NCI-H2081 treated with DMSO at 0.1 percent for 48 hours (cell line): ENCODE results near the gene ADPRS.

Experiments
- DNase-seq: peaks from one replicate; lab custom pipeline; 2025; lab: John Stamatoyannopoulos, UW

ADPRS gene

DNA sequence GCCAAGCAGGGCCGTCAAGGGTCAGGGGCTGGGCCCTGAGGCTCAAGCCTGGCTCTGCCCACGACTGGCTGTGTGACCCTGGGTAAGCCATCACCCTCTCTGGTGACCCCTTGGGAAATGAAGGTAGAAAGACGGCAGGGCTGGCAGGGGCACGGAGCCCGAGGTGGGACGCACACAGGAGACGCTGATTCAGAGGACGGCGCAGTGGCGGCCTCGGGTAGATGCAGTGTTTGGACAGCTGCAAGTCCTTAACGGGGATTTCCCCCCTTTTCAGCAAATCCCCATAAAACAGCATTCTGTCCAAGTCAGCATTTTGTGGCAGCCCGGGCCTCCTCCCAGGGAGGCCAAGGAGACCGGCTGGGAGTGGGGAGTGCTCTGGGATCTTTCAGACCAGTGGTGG lies 19.6 kb downstream of the ADPRS start:
- DNase-seq: no peak

DNA sequence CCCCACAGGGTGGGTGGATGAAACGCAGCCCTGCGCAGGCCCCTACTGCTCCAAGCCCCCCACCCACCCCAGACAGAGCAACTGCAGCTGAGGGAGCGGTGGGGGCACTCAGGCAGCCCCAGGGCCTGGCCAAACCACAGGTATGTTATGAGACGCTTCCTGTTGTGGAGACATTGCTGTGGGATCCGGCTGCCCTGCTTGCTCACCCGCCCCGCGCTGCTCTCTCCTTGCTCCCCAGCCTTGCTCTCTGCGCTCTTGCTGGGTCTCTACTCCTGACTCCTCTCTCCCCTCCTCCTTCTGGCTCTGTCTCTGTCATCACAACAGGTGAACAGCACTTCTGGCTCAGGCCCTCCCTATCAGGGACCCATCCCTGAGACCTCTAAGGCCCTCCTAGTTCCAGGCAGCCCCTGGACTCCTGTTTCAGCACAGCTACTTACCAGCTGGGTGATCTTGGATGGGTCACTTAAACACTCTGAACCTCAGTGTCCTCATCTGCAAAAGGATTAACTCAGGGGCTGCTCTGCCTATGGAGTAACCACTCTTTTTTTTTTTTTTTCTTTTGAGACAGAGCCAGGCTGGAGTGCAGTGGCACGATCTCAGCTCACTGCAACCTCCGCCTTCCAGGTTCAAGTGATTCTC lies 20.5 kb downstream of the ADPRS start:
- no peak for DNase-seq

DNA sequence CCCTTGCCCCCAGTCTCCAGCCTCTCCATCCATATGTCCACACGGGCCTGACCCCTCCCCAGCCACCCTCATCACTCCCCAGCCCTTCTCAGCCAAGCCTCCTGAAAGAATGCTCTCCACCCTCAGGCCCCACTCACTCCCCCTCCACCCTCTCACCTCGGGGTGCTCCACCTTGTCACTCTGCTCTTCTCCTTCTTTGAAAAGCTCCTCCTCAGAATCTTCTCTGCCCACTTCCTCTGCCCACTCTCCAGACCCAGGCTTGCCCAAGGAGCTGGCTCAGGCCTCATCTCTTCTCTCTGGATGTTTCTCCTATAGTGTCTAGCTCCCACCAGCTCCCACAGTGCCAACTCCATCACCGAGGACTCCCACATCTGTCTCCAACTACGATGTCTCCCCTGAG lies 22.5 kb downstream of the ADPRS start:
- no peak for DNase-seq

DNA sequence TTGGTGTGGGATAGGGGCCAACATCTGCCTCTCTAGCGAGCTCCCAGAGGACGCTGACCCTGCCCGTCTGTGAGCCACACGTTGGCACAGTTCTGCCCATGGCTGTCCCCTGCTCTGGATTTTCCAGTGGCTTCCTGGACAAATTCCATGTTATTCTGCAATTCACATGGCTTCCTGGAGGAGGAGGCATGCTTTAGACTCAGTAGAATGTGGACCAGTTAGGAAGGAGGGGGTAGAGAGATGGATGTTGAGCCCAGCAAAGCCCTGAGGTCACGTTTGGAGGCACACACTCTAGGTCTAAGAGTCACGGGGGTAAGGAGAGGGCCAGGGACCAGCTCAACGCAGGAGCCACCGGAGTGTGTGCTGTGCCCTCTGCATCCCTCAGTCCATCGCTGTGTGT lies 24.1 kb downstream of the ADPRS start:
- no peak for DNase-seq

DNA sequence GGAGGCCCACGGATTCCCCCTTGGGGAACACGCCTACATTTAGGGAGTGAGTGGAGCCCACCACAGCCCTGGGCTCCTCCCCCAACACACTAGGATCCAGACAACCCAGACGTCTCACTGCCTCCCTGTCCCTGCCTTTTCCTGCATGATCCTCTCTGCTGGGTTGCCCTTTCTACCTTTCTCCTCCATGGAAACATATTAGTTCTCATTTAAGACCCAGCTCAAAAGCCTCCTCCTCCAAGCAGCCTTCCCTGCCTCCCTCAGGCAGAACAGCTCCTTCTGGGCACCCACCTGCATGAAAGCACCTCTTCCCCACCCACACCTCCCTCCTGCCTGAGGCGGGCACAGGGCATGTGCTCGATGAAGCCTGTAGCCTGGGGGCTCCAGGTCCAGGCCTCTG lies 25.7 kb downstream of the ADPRS start:
- DNase-seq: no peak

DNA sequence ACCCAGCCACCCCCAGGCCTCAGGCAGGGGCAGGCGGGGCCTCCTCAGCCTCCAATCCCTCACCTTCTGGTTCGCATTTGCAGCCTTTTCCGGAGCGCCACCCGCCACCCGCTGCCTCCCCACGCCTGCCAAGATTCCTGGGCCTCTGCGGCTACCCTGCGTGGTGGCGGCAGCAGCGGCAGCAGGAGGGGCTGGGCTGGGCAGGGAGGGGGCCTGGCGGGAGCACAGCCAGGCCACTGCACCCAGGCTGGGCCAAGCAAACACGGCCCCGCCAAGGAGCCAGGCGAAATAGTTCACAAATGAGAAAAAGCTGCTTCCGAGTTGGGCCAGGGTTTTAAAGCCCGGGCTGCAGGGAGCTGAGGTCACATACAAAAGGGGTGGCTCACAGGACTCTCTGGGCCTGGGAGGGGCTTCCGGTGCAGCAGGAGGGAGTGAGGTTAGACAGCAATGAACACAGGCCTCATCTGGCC lies 26.5 kb downstream of the ADPRS start:
- DNase-seq: no peak

DNA sequence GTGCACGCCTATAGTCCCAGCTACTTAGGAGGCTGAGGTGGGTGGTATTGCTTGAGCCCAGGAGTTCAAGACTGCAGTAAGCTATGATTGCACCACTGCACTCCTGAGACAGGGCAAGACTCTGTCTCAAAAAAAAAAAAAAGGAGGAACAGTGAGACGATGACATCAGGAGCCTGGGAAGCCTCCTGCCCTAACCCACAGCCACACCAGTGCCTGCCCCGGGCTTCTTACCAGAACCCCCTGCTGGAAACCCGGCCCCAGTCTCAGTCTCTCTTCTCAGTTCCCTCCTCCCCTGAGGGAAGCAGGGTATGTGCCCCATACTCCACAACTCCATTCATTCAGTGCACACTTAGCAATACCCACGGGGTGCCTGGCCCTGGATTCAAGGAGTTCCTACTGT lies 27.2 kb downstream of the ADPRS start:
- DNase-seq: no peak

DNA sequence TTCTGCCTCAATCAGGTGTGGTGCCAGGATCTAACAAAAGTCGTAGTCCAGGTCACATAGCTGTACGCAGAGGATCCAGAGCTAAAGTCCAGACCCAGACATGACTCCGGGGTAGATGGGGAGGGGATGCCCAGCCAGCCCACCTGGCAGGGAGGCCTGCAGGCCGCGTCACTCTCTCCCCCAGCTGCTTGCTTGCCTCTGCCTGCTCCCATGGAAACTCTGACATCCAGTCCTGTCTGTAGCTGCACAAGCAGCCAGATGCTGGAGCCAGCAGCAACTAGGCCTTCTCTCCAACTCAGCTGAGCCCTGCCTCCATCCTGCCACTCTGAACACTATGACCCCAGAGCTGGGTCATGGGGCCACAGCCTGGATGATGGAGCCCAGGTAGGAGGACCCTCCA lies 28.2 kb downstream of the ADPRS start:
- no peak for DNase-seq

DNA sequence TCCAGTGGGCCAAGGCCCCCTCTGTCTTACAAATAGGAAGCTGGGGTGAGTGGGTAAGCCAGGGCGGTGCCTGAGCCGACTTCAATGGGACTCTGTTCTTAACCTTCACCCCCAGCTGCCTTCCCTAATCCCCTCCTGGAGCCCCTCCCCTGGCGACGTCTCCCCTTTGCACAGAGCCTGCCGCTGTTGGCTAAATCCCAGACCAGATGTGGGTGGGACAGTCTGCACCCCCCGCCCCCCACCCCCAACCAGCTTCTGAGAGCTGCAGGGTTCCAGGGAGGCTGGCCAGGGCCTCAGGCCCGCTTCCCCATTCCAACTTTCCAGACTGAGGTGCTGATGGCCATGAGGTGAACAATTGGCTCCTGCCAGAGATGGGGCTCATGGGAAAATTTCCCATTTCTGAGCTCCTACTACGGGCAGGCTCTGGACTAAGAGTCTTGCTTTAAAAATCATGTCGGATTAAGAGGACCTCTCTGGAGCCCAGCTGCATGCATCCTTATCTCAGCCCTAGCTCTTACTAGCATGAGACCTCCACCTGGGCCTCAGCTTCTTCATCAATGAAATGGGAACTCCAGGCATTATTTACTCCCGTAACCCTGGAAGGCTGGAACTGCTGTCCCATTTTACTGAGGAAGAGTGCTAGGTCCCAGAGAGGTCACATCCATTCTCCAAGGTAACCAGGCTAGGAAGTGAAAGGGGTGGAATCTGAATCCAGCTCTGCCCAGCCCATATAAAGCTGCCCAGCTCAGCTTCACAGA lies 29.9 kb downstream of the ADPRS start:
- no peak for DNase-seq

DNA sequence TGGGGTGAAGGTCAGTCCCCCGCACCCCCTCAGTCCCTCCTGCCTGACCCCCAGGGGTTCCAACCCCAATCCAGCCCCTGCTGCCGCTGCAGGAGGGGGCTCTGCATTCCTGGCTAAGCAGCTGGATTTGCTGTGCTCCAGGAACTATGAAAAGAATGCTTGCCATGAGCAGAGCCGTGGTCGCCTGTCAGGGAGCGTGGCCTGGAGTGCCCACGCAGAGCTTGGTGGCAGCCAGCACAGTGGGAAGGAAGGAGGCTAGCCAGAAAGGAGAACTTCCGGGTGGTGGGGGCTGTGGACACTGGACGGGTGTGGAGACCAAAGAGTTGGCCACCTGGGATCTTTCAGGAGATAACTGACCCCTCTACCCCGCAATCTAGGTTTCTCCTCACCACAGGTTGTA lies 30.8 kb downstream of the ADPRS start:
- no peak for DNase-seq

DNA sequence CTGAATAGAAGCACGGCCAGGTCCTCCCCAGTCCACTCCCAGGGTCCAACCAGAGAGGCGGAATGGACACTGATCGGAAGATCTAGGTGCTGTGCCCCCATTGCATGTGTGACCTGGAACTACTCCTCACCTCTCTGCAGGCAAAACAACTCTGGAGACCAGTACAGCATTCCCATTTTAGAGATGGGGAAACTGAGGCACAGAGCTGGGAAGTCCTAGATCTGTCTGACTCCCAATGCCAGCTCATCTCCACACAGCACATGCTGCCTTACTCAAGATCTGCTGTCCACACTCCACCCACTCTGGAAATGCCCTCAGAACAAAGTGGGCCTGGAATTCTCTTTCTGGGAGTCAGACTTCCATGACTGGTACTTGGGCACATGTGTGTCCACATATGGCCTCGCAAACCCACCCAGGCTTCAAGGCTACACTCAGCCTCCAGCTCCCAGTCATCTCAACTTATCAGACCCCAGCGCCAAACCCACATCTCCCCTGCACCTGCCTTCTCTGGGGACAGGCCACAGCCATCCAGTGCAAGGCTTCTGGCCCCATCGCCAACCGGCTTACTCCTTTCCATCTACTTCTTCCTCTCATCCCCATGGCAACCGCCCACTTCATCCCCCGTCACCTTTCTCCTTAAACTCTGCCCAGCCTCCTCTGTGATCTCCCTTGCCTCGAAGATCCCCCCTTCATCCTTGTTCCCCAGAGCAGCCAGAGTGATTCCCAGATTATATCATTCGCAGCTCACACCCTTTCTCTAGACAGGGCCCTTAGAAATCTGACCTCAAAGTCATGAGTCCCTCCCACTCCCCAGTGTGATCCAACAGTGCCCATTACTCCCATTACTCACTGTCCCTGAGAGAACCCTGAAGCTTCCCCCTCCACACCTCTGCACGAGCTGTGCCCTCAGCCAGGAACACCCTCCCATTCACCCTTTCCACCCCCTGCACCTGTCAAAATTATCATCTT lies 33.7 kb downstream of the ADPRS start:
- DNase-seq: no peak

DNA sequence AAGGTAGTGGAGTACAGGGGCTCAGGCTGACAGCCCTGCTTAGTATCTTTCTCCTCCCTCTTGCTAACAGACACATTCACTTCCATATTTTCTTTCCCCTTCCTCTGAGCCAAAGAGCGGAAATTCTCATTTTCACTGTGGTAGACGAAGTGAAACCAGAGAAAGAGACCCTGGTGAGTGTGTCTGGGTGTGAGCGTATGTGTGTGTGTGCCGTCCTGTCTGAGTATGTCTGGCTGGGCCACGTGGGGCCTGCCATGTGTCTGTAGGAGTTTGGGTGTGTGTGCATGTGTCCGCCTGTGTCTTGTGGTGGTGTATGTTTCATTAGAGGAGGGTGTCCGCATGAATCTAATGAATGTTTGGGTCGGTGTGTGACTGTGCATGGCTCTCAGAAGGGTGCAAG lies 34.7 kb downstream of the ADPRS start:
- no peak for DNase-seq

DNA sequence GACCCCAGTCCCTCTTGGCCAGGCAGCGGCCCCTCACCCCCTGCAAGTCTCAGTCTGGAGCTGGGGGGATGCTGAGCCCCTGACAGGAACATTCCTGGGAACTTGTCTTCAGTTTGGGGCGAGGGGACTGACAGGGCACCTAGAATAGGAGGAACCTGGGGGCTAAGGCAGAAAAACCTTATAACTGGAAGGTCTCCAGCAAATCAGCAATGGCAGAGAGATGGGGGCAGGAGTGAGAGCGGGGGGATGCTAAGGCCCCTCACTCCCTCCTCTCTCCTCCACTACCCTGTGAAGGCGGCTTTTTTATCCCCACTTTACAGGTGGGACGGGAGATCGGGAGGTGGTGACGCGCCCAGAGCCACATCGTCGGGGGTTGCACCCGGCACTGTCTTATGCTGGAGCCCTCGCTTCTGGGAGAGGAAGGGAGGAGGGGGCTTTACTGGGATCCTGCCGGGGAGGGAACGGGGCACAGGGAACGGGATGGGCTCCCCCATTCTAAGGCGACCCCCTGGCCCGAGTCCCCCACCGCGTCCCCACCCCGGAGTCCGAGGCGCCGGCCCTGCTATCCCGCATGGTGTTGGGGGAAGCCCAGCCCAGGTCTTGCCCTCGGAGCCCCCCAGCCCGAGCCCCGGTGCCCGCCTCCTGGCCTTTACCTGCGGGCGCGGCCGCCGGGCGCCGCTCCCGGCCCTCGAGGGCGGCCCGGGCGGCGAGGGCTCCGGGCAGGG lies 35.9 kb downstream of the ADPRS start:
- DNase-seq: no peak

DNA sequence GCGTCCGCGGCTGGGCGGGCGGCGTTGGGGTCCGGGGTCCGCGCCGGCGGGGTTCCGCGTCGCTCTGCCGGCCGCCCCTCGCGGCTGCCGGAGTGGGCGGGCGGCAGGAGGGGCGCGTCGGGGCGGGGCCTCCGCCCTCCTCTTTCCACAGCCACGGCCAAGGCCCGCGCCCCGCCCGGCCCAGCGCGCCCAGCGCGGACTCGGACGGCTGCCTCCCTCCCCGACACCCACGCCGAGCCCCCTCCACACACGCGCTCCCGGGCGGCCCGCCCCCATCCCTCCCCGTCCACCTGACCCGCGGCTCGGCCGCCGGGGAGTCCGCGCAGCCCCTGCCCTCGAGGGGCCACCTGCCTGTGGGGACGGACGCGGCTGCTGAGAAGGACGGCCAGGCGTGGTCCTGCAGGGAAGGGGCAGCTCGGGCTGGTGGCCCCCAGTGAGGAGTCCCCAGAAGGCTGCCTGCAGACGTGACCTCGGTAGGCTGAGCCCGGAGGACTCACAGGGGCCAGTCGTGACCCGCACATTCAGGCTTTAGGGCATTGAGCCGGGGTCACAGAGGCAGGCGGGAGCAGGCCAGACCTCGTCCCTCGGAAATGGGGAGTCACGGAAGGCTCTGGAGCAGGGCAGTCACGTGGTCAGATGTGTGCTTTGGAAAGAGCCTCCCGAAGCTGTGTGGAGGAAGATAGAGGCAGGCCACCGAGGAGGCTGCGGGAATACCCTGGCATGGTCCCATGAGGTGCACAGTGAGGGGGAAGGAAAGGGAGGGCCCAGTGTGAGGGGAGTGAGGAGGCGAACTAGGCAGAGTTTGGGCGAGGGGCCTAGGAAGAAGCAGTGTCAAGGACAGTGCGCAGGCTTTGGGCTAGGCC lies 36.7 kb downstream of the ADPRS start, which contains the start of gene COL8A2:
Gene COL8A2 (minus strand): TSS at position 94 of the 863 bp plus-strand sequence. CDS start 24,980 bp downstream, outside the sequence.
- no peak for DNase-seq

DNA sequence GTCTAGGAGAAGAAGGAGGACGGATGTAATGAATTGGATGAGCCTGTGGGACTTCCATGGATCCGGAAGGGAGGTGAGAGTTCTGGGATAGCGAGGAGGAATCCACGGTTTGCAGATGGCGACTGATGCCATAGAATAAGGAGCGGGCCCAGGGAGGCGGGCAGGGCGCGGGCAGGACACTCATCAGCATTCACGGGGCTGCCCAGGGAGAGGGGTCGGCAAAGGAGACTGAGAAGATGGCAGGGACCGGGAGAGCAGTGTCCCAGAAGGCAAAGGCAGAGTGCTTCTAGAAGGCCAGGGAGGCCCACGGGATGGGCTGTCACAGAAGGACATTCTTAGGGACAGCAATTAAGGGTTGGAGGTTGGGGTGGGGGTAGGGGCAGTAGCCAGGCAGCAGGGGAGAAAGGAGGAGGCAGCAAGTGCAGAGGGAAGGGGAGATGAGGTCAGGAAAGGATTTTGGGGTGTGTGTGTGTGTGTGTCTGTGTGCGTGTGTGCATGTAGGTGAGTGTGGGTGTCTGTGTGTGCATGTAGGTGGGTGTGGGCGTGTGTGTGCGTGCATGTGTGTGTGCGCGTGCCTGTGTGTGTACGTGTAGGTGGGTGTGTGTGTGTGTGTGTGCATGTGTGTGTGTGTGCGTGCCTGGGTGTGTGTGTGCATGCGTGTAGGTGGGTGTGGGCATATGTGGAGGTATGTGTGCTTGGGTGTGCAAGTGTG lies 37.5 kb downstream of the ADPRS start:
- no peak for DNase-seq

DNA sequence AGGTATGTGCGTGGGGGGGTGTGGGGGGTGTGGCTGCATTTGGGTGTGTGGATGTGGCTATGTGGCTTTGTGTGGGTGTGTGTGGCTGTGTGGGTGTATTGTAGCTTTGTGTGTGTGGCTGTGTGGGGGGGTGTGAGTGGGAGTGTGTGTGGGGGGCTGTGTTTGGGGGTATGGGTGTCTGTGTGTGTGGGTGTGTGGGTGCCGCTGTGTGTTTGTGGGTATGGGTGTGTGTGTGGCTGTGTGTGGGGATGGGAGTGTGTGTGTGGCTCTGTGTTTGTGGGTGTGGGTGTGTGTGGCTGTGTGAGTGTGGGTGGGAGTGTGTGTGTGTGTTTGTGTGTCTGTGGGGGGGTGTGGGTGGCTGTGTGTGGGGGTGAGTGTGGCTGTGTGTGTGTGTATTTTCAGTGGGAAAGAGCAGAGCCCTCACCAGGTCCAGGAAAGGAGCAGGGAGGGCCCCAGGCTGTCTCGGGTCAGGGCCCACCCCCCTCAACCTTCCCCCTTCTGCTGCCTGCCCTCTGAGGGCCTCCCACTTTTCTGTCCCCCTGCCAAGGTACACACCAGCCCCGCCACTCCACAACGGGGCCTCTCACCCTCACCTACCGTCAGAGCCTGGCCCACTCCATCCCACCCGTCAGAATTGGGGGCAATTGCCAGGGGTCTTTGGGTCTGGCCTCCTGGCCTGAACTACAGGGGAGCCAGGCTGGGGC lies 38.3 kb downstream of the ADPRS start:
- no peak for DNase-seq

DNA sequence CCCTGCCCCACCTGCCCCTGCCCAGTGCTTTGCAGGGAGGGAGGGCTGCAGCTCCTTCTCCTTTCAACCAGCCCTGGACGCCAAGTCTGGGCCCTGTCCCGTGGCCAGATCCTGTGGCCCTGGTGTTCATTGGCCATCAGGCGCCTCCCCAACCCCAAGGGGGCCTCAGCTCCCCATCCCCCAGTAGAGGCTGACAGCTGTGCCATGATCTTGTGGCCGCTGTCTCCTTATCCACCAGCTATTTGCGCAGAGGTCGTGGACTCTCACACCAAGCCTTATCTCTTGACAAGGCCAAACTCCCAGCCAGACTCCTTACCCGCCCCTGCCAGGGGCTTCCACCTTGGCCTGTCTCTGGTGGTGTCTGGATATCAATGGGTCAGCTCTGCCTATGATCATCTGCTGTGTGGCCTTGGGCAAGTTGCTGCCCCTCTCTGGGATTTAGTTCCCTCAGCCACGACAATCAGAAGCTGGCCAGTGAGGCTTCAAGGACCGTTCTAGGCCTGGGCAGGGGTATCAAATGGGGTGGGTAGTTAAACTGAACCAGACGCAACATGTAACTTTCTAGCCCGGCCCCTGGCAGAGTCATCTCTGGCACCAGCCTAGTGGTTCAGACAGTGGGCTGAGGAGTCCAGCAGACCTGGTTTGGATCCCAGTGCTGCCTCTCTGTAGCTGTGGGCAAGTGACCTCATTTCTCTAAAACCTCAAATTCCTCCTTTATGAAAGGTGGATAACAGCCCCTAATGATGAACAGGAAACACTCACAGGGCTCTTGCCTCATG lies 39.6 kb downstream of the ADPRS start:
- DNase-seq: no peak

DNA sequence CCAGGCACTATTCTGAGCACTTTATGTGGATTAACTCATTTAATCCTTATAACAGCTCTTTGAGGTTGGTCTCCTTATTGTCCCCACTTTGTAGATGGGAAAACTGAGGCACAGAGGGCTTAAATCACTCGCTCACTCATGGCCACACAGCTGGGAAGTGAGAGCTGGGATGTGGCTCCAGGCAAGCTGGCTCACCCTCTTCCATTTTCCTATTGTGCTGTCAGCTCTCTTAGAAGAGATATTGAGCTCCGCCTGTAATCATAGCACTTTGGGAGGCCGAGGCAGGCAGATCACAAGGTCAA lies 40.2 kb downstream of the ADPRS start:
- DNase-seq: no peak

DNA sequence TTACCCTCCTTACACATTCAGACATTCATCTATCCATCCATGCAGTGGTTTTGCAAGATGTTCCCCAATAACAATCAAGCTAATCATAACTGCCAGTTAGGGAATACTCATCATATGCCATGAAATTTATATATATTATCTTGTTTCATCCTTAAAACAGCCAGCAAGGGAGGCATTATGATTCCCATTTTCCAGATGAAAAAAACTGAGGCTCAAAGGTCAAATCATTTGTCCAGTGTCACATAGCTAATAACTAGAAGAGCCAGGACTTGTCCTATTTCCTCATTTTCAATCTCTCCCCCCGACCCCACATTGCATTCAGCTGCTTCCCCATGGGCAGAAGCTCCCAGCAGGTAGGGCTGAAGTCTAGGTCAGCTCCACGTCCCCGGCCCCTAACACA lies 43.3 kb downstream of the ADPRS start:
- no peak for DNase-seq
